ENCODE measurements around the gene GSTM3.
A peak's percentile ranks its signal among the peaks of the same experiment; 100 is the strongest.

Gene GSTM3

DNA sequence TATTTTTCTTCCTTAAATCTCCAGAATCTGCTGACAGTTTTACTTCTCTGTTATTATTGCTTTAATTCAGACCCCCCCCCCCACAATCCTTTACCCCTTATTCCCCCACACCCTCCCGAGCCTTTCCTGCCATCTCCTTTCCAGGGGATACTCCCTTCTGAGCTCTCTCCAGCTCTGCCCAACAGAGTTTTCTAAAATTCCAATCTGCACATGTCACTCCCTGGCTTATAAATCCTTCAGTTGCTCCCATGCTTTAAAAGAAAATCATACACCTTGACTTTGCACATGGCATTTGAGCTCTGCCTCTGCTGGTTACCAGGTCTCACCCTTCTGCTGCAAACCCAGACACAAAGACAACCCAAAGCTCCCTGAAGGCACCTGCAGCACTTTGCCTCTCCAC is 34.6 kb upstream of the GSTM3 start:
- H3K4me3 ChIP-seq (ENCODE audit: low read depth, low read length): no peak overlapping the region
- TF ChIP-seq, protein P1, sequence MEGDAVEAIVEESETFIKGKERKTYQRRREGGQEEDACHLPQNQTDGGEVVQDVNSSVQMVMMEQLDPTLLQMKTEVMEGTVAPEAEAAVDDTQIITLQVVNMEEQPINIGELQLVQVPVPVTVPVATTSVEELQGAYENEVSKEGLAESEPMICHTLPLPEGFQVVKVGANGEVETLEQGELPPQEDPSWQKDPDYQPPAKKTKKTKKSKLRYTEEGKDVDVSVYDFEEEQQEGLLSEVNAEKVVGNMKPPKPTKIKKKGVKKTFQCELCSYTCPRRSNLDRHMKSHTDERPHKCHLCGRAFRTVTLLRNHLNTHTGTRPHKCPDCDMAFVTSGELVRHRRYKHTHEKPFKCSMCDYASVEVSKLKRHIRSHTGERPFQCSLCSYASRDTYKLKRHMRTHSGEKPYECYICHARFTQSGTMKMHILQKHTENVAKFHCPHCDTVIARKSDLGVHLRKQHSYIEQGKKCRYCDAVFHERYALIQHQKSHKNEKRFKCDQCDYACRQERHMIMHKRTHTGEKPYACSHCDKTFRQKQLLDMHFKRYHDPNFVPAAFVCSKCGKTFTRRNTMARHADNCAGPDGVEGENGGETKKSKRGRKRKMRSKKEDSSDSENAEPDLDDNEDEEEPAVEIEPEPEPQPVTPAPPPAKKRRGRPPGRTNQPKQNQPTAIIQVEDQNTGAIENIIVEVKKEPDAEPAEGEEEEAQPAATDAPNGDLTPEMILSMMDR (conservative IDR thresholded peaks at IDR 0.05; ENCODE audit: low read depth, low read length): no peak
- no peak for DNase-seq (ENCODE audit: low read depth)

DNA sequence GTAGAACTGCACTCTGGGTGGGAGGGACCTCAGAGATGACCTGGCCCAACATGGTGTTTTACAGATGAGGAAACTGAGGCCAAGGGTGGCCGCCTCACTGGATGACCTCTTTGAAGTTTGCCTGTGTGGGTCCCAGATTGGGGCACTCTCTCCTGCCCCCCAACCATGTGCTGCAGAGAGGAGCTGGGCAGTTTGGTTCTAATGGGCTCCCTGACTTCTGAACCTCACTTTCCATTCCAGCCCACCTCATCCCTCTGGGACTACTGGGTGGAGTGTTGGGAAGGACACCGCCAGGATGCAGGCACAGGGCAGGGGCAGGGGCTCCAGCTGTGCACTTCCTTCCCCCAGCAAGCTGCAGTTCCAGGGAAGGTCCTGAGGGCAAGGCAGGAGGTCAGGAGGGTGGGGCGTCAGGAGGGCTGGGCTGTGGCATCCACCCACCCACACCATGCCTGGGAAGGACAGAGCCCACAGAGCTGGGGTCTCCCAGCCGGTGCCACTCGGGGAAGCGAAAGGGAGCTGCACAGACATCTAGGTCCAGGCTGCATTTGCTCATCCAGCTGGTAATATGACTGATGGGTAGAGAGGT is 33.2 kb upstream of the GSTM3 start:
- TF ChIP-seq, protein P1 (conservative IDR thresholded peaks at IDR 0.05; ENCODE audit: low read depth, low read length): no peak
- no peak overlapping the region for H3K4me3 ChIP-seq (ENCODE audit: low read depth, low read length)
- no peak for DNase-seq (ENCODE audit: low read depth)

DNA sequence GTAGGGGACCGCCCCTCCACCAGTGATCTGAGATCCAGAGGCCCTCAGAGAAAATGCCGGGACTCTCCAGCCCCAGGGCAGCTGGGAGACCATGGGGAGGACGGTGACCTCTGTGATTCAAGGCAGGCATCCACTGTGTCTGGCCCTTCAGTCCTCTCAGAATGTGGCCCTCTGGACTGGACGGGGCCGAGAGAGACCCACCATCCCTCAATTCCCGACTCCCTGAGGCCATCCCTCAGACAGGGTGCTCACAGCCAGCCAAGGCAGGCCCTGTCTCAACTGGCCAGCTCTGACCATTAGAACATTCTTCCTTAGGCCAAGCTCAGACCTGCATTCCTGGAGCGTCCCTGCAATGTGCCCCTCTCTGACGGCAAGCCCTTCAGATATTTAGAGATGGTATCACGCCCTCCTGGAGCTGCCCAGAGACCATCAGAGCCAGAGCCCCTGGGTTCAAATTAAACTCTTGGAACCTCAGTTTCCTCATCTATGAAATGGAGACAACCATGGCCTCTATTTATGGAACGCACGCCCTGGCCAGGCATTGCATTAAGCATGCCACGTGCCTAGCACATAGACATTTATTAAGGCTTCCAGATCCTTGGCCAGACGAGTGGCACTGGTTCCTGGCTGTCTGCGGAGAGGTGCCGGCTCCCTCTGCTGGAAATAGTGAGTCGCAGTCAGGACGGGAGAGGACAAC is 32.5 kb upstream of the GSTM3 start:
- DNase-seq (ENCODE audit: low read depth): peak; percentile 95
- TF ChIP-seq, protein P1 (conservative IDR thresholded peaks at IDR 0.05; ENCODE audit: low read depth, low read length): peak; percentile 98
- H3K4me3 ChIP-seq (ENCODE audit: low read depth, low read length): no peak overlapping the region

DNA sequence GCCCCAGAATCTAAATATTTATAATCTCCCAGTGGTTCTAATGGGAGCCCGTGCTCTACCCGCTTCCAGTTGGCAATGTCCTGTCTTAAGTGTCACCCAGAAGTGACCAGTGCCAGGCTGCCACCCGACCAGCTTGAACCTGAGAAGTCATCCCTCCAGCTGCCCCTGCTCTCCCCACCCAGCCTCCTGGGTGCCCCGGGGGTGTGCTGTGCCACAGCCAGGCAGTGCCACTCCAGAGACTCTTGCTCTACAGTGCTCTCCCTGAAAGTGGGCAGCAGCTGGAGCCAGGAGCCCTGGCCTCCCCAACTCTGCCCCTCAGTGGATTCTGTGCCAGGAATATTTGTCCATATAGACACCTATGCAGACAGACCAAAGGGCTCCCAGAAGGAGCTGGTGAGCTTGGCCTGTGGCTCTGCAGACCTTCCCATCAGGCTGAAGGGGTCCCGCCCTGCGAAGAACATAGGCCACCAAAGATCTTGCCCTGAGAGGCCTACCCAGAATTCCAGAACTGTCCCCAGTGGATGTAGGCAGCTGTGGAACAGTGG is 31.9 kb upstream of the GSTM3 start:
- no peak for DNase-seq (ENCODE audit: low read depth)
- TF ChIP-seq, protein P1 (conservative IDR thresholded peaks at IDR 0.05; ENCODE audit: low read depth, low read length): no peak
- H3K4me3 ChIP-seq (ENCODE audit: low read depth, low read length): no peak overlapping the region

- TF ChIP-seq, protein P1 (conservative IDR thresholded peaks at IDR 0.05; ENCODE audit: low read depth, low read length): no peak
- no peak overlapping the region for H3K4me3 ChIP-seq (ENCODE audit: low read depth, low read length)
- no peak for DNase-seq (ENCODE audit: low read depth)
These were observed 31.1 kb upstream of the GSTM3 start for GRCh38 chr1:109771712-109772657.

GRCh38 chr1:109770331-109771095 is 29.7 kb upstream of the GSTM3 start:
- H3K4me3 ChIP-seq (ENCODE audit: low read depth, low read length): no peak overlapping the region
- DNase-seq (ENCODE audit: low read depth): no peak
- TF ChIP-seq, protein P1 (conservative IDR thresholded peaks at IDR 0.05; ENCODE audit: low read depth, low read length): no peak
